Karpas-422 (cell line): Measurements from ENCODE around the gene RBM22. TPM values are rescaled to one million over a fixed set of nuclear protein-coding genes. Genes with fewer than 3 reads are reported as not detected.

ENCODE experiments used
- DNase-seq: peaks from one replicate; pipeline ENCODE4 v3.0.0-alpha.2; 2015
- H2AFZ ChIP-seq: fragments of 200-600 bp; sonication (generic); 2 replicates; pipeline ENCODE4 v1.6.1; 2014; ENCODE audit warnings: antibody characterized with exemption, low read length, mixed read lengths
- H3K27ac ChIP-seq: fragments of 200-600 bp; sonication (generic); 2 replicates; pipeline ENCODE4 v1.5.1; 2014; ENCODE audit warnings: mild to moderate bottlenecking, low read length, moderate library complexity
- H3K27me3 ChIP-seq: fragments of 200-600 bp; sonication (generic); 2 replicates; pipeline ENCODE4 v1.6.1; 2014; ENCODE audit warnings: low read length, mixed read lengths
- H3K36me3 ChIP-seq: fragments of 200-600 bp; sonication (generic); 2 replicates; pipeline ENCODE4 v1.6.1; 2014; ENCODE audit warnings: low read length, mixed read lengths; ENCODE audit not compliant: insufficient read depth
- H3K4me1 ChIP-seq: fragments of 200-600 bp; sonication (generic); 2 replicates; pipeline ENCODE4 v1.6.1; 2014; ENCODE audit warnings: mild to moderate bottlenecking, low read length, mixed read lengths
- H3K4me2 ChIP-seq: fragments of 200-600 bp; sonication (generic); 2 replicates; pipeline ENCODE4 v1.6.1; 2014; ENCODE audit warnings: low read length, low read depth, mild to moderate bottlenecking; ENCODE audit not compliant: poor library complexity, severe bottlenecking
- H3K4me3 ChIP-seq: fragments of 200-600 bp; sonication (generic); 2 replicates; pipeline ENCODE4 v1.5.1; 2014; ENCODE audit warnings: mild to moderate bottlenecking, antibody characterized with exemption, low read length, mixed read lengths
- H3K79me2 ChIP-seq: fragments of 200-600 bp; sonication (generic); 2 replicates; pipeline ENCODE4 v1.6.1; 2014; ENCODE audit warnings: mild to moderate bottlenecking, low read length, mixed read lengths
- H3K9ac ChIP-seq: fragments of 200-600 bp; sonication (generic); 2 replicates; pipeline ENCODE4 v1.6.0; 2014; ENCODE audit warnings: low read length
- H3K9me2 ChIP-seq: fragments of 200-600 bp; sonication (generic), shearing (Covaris generic); replicated peaks from 2 replicates; pipeline ENCODE4 v1.6.0; 2014; ENCODE audit warnings: mild to moderate bottlenecking, low read length, moderate library complexity; ENCODE audit not compliant: insufficient read depth
- H3K9me3 ChIP-seq: fragments of 300-700, 200-600 bp; sonication (generic); 2 replicates; pipeline ENCODE4 v1.6.1; 2014; ENCODE audit warnings: low read length, mixed read lengths
- H4K20me1 ChIP-seq: fragments of 200-600 bp; sonication (generic); 2 replicates; pipeline ENCODE4 v1.6.1; 2014; ENCODE audit warnings: mild to moderate bottlenecking, antibody characterized with exemption, low read length, low read depth; ENCODE audit not compliant: insufficient read depth
- total RNA-seq: library from RNA; depleted of rRNA; stranded (reverse); fragments of >200 nt; shearing (Covaris generic); gene quantifications from 2 replicates; pipeline ENCODE4 v1.2.3, GENCODE V29; 2014; ENCODE audit warnings: low replicate concordance

The RBM22 gene
- total RNA-seq, 1 experiment from 2014 or later: 53.2 TPM

GRCh38 chr5:150647275-150648251, 53.3 kb downstream of the RBM22 start:
- H3K79me2 ChIP-seq: no peaks in the 10 kb centered on the region
- H4K20me1 ChIP-seq: no peaks in the 10 kb centered on the region
- no peak overlapping the region for H2AFZ ChIP-seq
- no peak overlapping the region for H3K4me2 ChIP-seq
- H3K27ac ChIP-seq: no peak overlapping the region
- H3K36me3 ChIP-seq: no peaks in the 10 kb centered on the region
- no peaks in the 10 kb centered on the region for H3K9me3 ChIP-seq
- no peaks in the 10 kb centered on the region for H3K9me2 ChIP-seq
- no peak overlapping the region for H3K9ac ChIP-seq
- H3K4me3 ChIP-seq: no peak overlapping the region
- H3K27me3 ChIP-seq: no peaks in the 10 kb centered on the region
- no peaks in the 10 kb centered on the region for H3K4me1 ChIP-seq
- no peak for DNase-seq

- H4K20me1 ChIP-seq: no peaks in the 10 kb centered on the region
- no peak for DNase-seq
- no peak overlapping the region for H3K27ac ChIP-seq
- H3K36me3 ChIP-seq: no peaks in the 10 kb centered on the region
- no peak overlapping the region for H3K4me2 ChIP-seq
- H3K4me1 ChIP-seq: no peaks in the 10 kb centered on the region
- H3K9me3 ChIP-seq: no peaks in the 10 kb centered on the region
- H3K9me2 ChIP-seq: no peaks in the 10 kb centered on the region
- H3K79me2 ChIP-seq: no peaks in the 10 kb centered on the region
- no peak overlapping the region for H3K9ac ChIP-seq
- H3K4me3 ChIP-seq: no peak overlapping the region
- H3K27me3 ChIP-seq: no peaks in the 10 kb centered on the region
- H2AFZ ChIP-seq: no peak overlapping the region
These were observed 55.7 kb downstream of the RBM22 start for GRCh38 chr5:150645070-150645700.

- Histone ChIP-seq H3K36me3 (no peaks in the 10 kb centered on the region), H3K4me3 (no peak overlapping the region), H3K9ac (no peak overlapping the region), H3K9me3 (no peaks in the 10 kb centered on the region), H4K20me1 (no peaks in the 10 kb centered on the region), H3K4me1 (no peaks in the 10 kb centered on the region), H3K4me2 (no peak overlapping the region), H3K27me3 (no peaks in the 10 kb centered on the region), H3K9me2 (no peaks in the 10 kb centered on the region), H3K27ac (no peak overlapping the region), H3K79me2 (no peaks in the 10 kb centered on the region), H2AFZ (no peak overlapping the region)
- no peak for DNase-seq
These were observed 56.3 kb downstream of the RBM22 start for GRCh38 chr5:150644514-150644913.

GRCh38 chr5:150644058-150644457, 56.8 kb downstream of the RBM22 start:
- Histone ChIP-seq H3K36me3 (no peaks in the 10 kb centered on the region), H3K4me3 (no peak overlapping the region), H3K27ac (no peak overlapping the region), H3K9ac (no peak overlapping the region), H4K20me1 (no peaks in the 10 kb centered on the region), H3K27me3 (no peaks in the 10 kb centered on the region), H2AFZ (no peak overlapping the region), H3K4me1 (no peaks in the 10 kb centered on the region), H3K9me2 (no peaks in the 10 kb centered on the region), H3K9me3 (no peaks in the 10 kb centered on the region), H3K4me2 (no peak overlapping the region), H3K79me2 (no peaks in the 10 kb centered on the region)
- DNase-seq: no peak

- Histone ChIP-seq H3K36me3 (no peaks in the 10 kb centered on the region), H3K79me2 (no peaks in the 10 kb centered on the region), H3K27ac (no peak overlapping the region), H2AFZ (no peak overlapping the region), H3K9ac (no peak overlapping the region), H3K4me1 (no peaks in the 10 kb centered on the region), H3K4me2 (no peak overlapping the region), H3K4me3 (no peak overlapping the region), H3K9me3 (no peaks in the 10 kb centered on the region), H3K9me2 (no peaks in the 10 kb centered on the region), H4K20me1 (no peaks in the 10 kb centered on the region), H3K27me3 (no peaks in the 10 kb centered on the region)
- DNase-seq: no peak
These were observed 57.7 kb downstream of the RBM22 start for GRCh38 chr5:150642991-150643710.

- no peak overlapping the region for H2AFZ ChIP-seq
- H4K20me1 ChIP-seq: no peaks in the 10 kb centered on the region
- H3K4me3 ChIP-seq: no peak overlapping the region
- no peak for DNase-seq
- H3K4me2 ChIP-seq: no peak overlapping the region
- no peaks in the 10 kb centered on the region for H3K9me3 ChIP-seq
- no peak overlapping the region for H3K9ac ChIP-seq
- H3K79me2 ChIP-seq: no peaks in the 10 kb centered on the region
- H3K4me1 ChIP-seq: no peaks in the 10 kb centered on the region
- H3K27me3 ChIP-seq: no peaks in the 10 kb centered on the region
- no peaks in the 10 kb centered on the region for H3K9me2 ChIP-seq
- no peaks in the 10 kb centered on the region for H3K36me3 ChIP-seq
- no peak overlapping the region for H3K27ac ChIP-seq
These were observed 58.3 kb downstream of the RBM22 start for GRCh38 chr5:150642567-150642927.

GRCh38 chr5:150641824-150642566, 58.9 kb downstream of the RBM22 start:
- H3K36me3 ChIP-seq: no peaks in the 10 kb centered on the region
- H3K9me2 ChIP-seq: no peaks in the 10 kb centered on the region
- DNase-seq: no peak
- no peak overlapping the region for H2AFZ ChIP-seq
- no peaks in the 10 kb centered on the region for H4K20me1 ChIP-seq
- no peak overlapping the region for H3K4me2 ChIP-seq
- H3K9me3 ChIP-seq: no peaks in the 10 kb centered on the region
- no peaks in the 10 kb centered on the region for H3K4me1 ChIP-seq
- H3K27me3 ChIP-seq: no peaks in the 10 kb centered on the region
- no peaks in the 10 kb centered on the region for H3K79me2 ChIP-seq
- no peak overlapping the region for H3K27ac ChIP-seq
- no peak overlapping the region for H3K9ac ChIP-seq
- H3K4me3 ChIP-seq: no peak overlapping the region
